VCaP (cell line): ENCODE data around the gene C2CD2.
"Not testable (repeated sequence)": the region's sequence is repeated elsewhere in the genome, so short reads cannot be mapped to it uniquely, and the experiment has no call there.

ENCODE experiments used
- H3K27ac ChIP-seq: fragments of 450-650 bp; 2 replicates; pipeline ENCODE4 v1.5.1; 2017
- TF ChIP-seq, protein P1 (sequence below): fragments of 450-650 bp; conservative IDR thresholded peaks from 2 replicates; pipeline ENCODE4 v1.5.1; 2017; ENCODE audit warnings: mild to moderate bottlenecking, moderate library complexity

The C2CD2 gene

DNA sequence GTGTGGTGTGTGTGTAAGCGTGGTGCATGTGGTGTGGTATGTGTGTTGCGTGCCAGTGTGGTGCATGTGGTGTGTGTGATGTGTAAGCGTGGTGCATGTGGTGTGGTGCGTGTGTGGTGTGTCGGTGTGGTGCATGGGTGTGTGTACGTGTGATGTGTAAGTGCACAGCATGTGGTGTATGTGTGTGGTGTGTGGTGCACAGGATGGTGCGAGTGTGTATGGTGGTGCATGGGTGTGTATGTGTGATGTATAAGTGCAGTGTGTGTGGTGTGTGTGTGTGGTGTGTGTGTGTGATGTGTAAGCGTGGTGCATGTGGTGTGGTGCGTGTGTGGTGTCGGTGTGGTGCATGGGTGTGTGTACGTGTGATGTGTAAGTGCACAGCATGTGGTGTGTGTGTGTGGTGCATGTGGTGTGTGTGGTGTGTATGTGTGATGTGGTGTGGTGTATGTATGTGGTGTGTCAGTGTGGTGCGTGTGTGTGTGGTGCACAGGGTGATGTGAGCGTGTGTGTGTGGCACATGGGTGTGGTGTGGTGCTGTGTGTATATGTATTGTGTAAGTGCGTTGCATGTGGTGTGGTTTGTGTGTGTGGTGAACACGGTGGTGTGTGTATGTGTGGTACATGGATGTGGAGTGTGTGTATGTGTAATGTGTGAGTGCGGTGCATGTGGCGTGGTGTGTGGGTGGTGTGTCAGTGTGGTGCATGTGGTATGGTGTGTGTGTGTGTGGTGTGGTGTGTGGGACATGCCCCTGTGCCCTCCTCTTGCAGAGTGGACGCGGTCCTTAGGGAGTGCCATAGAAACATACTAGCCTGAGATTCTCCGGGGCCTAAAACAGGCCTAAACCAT lies 1.1 kb upstream of the C2CD2 start:
- peak overlapping the region; percentile 88 for H3K27ac ChIP-seq
- TF ChIP-seq, protein P1, sequence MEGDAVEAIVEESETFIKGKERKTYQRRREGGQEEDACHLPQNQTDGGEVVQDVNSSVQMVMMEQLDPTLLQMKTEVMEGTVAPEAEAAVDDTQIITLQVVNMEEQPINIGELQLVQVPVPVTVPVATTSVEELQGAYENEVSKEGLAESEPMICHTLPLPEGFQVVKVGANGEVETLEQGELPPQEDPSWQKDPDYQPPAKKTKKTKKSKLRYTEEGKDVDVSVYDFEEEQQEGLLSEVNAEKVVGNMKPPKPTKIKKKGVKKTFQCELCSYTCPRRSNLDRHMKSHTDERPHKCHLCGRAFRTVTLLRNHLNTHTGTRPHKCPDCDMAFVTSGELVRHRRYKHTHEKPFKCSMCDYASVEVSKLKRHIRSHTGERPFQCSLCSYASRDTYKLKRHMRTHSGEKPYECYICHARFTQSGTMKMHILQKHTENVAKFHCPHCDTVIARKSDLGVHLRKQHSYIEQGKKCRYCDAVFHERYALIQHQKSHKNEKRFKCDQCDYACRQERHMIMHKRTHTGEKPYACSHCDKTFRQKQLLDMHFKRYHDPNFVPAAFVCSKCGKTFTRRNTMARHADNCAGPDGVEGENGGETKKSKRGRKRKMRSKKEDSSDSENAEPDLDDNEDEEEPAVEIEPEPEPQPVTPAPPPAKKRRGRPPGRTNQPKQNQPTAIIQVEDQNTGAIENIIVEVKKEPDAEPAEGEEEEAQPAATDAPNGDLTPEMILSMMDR, result no peak

DNA sequence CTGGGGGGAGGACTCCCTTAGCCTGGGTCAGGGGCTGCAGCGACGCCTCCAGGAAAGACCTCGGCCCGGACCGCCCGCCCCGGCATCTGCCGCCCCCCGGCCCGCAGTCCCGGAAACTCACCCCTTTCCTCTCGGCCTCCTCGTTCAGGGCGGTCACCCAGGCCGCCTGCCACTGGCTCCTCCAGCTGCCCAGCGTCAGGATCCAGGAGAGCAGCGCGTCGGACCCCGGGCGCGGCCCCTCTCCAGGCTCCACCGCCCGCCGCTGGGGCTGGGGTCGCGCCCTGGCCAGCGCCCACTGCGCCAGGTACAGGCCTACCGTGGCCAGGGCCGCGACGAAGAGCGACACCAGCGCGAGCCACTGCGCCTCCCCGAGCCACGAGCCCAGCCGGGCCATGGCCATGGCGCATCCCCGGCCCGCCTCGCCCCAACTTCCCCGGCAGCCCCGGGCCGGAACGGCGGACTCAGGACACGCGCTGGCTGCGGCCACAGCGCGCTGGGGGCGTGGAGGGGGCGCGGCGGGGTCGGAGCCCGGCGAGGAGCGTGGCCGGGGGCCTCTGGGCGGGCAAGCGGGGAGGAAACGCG lies 478 bp downstream of the C2CD2 start:
- peak overlapping the region; percentile 88 for H3K27ac ChIP-seq
- TF ChIP-seq, protein P1, result no peak

DNA sequence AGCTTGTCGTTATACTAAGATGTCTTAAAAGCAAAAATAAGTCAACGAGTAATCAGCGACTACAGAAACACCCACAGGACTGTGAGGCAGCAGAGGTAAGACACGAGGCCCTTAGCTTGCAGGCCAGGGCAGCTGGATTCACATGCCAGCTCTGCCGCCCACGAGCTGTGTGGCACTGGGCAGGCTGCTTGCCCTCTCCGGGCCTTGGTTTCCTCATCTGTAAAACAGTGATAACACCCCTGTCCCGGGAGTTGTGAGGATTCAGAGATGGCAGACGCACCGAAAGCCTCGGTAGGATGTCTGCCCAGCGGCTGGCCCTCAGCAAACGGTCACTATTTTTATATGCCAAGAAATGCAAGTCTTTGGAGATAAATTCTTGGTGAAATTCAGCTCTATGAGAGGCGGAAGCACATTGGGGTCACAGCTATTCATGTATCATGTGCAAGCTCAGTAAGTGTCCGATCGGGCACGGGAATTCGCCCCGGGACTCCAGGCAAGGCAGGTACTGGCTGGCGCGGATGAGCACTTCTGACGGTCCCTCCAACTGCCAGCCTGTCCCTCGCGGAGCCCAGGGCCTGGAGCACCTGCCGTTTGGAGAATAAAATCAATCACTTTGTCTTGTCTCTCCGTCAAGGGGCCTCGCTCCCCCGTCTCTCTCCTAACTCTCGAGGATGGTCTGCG lies 1.1 kb downstream of the C2CD2 start:
- TF ChIP-seq, protein P1, result no peak
- H3K27ac ChIP-seq, result peak overlapping the region; percentile 88

DNA sequence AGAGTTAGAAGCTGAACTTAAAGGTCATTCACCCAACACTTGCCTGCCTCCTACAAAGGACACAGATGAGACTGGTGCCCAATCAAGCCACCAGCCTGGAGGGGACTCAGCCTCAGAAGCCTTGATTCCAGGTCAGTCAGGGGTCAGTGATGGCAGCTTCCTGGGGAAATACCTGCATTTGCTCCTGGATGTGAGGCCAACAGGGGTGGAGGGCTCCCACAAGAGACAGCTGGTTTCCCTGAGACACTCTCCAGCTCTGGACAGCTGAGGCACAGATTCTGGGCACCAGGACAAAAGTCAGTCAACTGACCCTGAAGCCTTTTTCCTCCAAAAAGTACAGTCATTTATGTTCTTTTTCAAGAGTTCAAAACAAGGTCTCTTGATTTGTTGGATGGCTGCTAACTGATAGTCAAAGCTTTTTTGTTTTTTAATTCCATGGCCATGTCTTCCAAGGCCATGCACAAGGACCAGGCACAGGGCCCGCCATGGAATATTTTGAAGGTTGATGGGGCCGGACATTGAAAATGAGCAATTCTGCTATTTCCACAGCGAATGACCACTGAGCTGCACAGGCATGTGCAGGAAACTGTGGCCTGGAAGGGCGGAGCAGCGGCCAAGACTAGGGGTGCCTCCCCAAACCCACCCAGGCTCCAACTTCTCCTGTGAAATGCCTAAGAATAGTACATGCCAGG lies 1.8 kb downstream of the C2CD2 start:
- TF ChIP-seq, protein P1, result no peak
- peak overlapping the region; percentile 88; the same call in 1 of the 2 replicates for H3K27ac ChIP-seq

DNA sequence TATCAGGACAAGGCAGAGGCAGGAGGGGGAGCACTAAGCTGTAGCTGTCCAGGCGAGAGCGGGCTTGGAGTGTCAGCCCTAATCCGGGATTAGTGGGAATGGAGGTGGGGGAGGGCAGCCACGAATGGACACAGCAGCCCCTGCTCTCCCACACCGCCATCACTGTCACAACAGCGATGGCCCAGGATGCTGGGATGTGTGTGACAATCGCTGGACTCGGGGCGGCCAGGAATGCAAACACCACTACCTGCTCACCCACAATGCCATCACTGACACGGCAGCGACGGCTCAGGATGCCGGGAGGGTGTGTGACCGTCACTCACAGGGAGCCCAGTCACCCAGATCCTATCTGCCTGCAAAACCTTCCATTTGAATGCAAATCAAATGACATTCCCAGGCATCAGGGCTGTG lies 2.9 kb downstream of the C2CD2 start:
- no peak overlapping the region for H3K27ac ChIP-seq
- TF ChIP-seq, protein P1, result no peak

DNA sequence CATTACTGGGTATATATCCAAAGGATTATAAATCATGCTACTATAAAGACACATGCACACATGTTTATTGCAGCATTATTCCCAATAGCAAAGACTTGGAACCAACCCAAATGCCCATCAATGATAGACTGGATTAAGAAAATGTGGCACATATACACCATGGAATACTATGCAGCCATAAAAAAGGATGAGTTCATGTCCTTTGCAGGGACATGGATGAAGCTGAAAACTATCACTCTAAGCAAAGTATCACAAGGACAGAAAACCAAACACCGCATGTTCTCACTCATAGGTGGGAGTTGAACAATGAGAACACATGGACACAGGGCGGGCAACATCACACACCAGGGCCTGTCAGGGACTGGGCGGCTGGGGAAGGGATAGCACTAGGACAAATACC lies 4.2 kb downstream of the C2CD2 start:
- H3K27ac ChIP-seq, result not testable (repeated sequence)

DNA sequence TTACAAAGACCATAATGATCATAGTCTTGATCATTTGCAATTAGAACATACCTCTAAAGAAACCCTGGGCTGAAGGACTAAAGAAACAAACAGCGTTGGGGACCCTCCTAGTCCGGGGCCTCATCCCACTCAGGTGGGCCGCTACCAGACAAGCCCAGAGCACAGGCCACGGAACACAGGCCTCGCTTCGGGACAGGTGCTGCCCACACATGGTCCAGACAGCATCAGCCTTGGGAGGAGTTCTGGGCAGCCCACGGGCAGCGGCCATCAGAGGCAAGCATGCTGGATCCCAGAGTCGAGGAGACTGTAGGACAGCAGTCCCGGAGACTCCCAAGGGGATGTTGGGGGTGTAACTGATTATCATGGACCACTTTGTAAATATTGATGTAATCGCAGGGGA lies 4.9 kb downstream of the C2CD2 start:
- TF ChIP-seq, protein P1, result no peak
- no peak overlapping the region for H3K27ac ChIP-seq
